Activated T-cell treated with anti-CD3 and anti-CD28 coated beads for 1 hour (primary cell): ENCODE results near the gene PSTPIP2.
"Not testable (repeated sequence)": the region's sequence is repeated elsewhere in the genome, so short reads cannot be mapped to it uniquely, and the experiment has no call there.

Experiments used
- DNase-seq: peaks from one replicate; pipeline ENCODE4 v3.0.0-alpha.2; 2020; ENCODE audit warnings: low read depth

Gene PSTPIP2, protein sequence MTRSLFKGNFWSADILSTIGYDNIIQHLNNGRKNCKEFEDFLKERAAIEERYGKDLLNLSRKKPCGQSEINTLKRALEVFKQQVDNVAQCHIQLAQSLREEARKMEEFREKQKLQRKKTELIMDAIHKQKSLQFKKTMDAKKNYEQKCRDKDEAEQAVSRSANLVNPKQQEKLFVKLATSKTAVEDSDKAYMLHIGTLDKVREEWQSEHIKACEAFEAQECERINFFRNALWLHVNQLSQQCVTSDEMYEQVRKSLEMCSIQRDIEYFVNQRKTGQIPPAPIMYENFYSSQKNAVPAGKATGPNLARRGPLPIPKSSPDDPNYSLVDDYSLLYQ

DNA sequence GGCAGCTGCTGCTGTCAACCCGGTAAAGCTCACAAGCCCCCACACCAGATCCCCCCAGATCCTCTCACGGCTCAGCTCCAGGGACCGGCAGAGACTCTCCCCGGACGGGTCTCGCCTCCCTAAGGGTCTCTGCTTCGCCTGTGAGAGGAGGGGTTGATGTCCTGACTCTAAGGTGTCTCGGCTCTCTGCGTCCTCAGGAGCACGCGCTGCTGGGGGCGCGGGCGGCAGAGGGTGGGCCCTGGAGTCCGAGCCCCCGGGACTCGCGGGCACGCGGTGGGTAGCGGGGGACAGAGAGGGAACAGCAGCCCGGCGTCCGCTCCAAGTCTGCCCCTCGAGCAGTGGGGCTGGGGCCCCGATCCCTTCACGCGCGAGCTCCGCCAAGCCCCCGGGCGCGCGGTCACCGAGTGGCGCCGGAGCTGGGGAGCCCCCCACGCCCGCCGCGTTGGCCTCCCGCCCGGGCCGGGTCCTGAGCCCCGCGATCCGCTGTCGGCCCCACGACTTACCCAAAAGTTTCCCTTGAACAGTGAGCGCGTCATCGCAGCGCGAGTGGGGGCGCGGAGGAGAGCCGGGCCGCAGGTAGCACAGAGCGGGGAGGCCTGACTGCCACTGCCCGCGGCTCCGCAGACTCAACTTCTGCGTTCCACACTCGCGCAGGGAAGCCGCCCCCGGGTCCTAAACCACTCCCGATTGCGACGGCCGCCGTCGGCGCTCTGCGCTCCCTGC, at the start of gene PSTPIP2:
PSTPIP2 (minus strand) TSS at position 608 of the 723 bp plus-strand sequence; CDS start at position 536, 72 bp downstream.
- DNase-seq = peak; percentile 58

DNA sequence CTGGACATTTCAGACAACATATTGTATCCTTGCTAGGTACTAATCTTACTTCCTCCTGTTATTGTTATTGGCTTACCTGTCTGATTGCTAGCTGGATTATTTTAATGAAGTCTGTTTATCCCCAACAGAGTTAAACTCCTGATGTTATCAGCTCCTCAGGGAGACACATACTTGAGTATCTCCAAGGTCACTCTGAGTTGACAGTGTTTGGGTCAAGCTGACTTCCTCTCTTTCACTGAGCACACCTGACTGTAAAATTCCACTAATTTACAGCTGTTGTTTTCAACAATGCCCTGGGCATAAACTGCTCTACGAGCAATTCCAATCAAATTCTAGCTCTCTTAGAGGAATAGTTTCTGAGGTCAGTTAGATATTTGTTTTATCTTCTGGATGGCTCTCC, 41.7 kb upstream of the PSTPIP2 start:
- DNase-seq = no peak

DNA sequence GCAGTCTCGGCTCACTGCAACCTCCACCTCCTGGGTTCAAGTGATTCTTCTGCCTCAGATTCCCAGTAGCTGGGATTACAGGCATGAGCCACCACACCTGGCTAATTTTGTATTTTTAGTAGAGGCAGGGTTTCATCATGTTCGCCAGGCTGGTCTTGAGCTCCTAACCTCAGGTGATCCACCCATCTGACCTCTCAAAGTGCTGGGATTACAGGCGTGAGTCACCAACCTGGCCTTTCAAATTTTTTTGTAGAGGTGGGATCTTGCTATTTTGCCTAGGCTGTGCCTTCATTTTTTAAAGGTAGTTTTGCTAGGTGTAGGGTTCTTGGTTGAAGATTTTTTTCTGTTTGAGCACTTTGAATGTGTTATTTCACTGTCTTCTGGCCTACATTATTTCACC, 38.3 kb upstream of the PSTPIP2 start:
- DNase-seq = no peak

DNA sequence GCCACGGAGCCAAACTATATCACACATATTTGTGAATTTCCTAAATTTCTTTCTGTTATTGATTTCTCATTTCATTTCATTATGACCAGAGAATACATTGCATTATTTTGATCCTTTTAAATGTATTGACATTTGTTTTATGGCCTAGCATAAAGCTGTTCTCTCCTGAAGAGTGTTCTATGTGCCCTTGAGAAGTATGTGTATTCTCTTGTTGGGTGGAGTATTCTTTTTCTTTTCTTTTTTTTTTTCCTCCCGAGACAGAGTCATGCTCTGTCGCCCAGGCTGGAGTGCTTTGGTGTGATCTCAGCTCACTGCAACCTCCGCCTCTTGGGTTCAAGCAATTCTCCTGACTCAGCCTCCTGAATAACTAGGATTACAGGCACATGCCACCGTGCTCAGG, 37.3 kb upstream of the PSTPIP2 start:
- no peak for DNase-seq

DNA sequence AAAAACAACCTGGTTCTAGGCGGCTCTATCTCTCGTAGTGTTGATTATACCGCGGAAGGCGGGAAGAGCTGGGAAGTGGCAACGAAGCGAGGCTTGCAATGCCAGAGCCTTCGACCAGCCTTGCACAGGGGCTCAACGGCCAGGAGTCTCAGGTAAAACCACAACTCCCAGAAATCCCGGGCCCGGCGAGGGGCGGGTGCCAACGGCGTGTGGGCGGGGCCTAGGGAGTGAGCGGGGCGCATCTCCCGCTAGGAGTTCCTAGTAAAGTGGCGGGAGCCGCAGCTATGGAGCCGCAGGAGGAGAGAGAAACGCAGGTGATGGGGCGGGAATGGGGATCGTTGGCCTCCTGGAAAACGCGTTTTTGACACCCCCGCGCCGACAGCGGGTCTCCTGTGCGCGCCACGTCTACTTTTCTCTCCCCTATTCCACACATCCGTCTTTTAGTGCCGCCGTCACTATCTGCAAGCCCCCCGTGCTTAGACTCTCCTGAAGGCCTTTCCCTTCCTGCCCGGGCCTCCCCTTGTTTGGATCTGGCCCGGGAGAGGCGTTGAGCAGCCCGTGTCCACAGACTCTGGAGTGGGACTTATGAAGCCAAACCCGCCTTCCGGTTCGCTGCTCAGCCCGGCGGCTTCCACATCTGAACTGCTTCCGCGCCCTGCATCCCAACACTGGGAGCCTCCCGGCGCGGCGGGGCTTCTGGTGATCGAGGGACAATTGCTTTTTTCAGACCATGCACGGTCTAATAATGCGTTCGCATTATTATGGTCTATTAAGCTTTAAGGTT, 32.3 kb upstream of the PSTPIP2 start, which contains the start of gene HAUS1:
HAUS1 (plus strand) TSS at position 258 of the 784 bp plus-strand sequence; CDS start at position 285, 27 bp downstream.
- DNase-seq = peak; percentile 79

DNA sequence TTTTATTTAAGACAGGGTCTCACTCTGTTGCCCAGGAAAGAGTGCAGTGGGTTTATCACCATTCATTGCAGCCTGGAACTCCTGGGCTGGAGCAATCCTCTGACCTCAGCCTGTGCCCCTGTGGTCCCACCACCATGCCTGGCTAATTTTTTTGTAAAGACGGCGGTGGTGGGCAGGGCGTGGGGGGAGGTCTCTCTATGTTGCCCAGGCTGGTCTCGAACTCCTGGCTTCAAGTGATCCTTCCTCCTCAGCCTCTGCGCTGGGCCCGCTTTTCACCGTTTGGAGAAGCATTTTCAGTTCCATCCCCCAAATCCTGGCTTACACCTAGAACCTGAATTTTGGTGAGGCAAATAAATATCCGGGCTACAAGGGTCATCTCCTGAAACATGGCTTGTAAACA, 27.4 kb upstream of the PSTPIP2 start:
- no peak for DNase-seq

DNA sequence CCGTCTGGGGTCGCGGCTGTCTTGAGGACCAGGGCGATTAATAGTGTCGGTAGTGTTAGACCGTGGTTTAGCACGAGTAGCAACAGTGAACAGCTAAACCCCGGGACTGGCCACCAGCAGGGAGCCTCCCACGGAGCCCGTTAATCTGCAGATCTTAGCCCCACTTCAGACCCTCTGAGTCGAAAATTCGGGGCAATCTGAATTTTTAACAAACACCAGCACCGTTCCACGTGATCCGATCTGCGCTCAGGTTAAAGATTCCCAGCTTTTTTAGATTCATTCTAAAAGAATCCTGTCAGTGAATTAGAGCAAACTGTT, 26.5 kb upstream of the PSTPIP2 start:
- DNase-seq = no peak

DNA sequence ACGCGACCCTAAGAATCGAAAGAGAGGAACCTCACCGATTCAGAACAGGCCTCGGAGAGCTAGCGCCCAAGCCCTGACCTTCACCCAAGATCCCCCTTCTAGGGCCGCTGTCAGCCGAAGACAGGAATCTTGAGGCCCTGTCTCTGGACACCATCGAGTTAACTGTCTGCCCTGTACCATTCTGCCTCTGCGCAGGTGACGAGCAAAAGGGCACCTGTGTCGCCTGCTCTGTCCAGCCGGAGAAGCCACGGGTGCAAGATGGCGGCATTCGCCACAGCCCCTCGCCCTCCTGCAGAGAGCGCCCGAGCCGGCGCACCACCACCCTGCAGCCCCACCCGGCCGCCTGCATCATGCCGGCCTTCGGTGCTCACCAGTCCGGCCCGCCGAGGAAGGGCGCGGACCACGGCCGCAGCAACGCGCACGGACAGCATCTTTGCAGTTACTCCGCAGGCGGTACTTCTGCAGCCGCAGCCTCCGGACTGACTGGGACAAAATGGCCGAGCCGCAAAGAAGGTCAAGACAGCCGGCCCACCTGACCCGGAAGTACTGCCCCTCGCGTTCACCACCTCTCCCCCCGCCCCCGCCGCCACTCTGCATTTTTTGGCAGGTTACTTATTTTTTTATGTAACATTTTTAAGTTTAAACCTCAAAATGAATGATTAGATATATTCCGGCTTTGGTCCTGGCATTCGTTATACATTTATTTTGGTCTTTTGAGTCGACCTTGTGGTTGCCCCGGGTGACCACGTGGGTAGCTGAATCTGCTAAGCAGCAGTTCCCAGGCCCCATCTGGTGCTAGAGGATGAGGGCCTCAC, 25.9 kb upstream of the PSTPIP2 start, which contains the start of gene ATP5F1A:
ATP5F1A (minus strand) TSS at position 496 of the 815 bp plus-strand sequence; CDS start at position 431, 65 bp downstream.
- DNase-seq = peak; percentile 81

DNA sequence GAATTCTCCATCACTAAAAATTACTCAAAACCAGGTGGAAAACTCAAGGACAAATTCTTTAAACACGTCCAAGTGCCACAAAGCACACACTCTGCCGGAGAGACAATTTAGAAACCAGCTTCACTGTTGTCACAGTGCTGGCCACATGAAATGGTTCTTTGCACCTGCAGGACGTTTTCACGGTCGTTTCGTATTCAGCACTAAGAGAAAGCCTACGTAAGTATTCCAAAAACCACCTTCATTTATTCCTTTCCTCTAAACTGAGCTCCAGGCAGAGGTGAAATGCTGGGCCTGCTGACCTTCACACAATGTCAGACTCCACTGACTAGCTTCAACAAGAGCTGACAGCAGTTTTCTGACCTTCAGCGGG, 25.4 kb upstream of the PSTPIP2 start:
- no peak for DNase-seq

DNA sequence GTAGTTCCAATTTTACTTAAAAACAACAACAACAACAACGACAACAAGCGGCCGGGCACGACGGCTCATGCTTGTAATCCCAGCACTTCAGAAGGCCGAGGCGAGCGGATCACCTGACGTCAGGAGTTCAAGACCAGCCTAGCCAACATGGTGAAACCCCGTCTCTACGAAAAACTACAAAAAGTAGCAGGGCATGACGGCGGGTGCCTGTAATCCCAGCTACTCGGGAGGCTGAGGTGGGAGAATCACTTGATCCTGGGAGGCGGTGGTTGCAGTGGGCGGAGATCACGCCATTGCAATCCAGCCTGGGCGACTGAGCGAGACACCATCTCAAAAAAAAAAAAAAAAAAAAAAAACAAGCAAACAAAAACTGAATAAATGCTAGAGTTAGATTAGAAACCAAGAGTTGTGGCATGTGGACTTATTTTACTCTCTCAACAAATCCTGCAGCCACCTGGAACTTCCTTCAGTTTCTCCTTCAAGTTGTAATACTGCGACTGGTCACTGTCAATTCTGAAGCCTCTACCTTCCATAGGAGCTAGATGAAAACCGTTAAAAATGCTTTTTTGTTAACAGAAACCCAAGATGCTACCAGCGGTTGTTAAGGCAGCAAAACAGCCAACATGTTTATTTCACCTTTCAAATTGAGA, 24.7 kb upstream of the PSTPIP2 start:
- DNase-seq = no peak

DNA sequence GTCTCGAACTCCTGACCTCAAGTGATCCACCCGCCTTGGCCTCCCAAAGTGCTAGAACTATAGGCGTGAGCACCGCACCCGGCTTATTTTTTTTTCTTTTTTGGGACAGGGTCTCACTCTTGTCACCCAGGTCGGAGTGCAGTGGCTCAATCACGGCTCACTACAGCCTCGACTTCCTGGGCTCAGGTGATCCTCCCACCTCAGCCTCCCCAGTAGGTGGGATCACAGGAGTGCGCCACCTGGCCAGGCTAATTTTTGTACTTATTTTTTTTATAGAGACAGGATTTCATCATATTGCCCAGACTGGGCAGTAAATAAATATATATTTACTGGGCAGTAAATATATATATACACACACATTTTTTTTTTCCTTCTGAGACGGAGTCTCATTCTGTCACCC, 23.5 kb upstream of the PSTPIP2 start:
- DNase-seq = no peak

DNA sequence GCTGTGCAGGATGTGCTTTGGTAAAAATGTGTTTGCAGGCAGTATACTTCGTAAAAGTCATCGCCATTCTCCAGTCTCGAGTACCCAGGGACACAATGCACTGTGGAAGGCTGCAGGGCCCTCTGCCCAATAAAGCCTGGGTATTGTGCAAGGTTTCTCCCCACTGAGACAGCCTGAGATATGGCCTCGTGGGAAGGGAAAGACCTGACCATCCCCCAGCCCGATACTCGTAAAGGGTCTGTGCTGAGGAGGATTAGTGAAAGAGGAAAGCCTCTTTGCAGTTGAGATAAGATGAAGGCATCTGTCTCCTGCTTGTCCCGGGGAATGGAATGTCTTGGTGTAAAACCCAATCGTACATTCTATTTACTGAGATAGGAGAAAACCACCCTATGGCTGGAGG, 16.4 kb upstream of the PSTPIP2 start:
- DNase-seq = not testable (repeated sequence)

DNA sequence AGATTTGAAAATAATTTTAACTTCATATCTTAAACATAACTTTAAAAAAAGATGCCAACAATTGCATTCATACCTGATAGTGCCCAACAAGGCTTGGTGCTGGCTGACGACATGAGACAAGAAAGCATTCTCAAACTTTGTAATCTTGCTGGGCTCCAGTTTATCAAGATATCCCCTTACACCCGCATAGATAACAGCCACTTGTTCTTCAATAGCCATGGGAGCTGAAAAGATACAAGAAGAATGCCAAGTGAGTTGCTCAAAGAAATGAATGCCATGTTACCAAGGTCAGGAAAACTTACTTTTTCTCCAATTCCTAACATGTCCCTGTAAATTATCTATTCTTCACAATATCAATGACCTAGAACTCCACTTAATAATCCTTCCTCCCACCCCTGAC, 12.4 kb upstream of the PSTPIP2 start:
- no peak for DNase-seq

DNA sequence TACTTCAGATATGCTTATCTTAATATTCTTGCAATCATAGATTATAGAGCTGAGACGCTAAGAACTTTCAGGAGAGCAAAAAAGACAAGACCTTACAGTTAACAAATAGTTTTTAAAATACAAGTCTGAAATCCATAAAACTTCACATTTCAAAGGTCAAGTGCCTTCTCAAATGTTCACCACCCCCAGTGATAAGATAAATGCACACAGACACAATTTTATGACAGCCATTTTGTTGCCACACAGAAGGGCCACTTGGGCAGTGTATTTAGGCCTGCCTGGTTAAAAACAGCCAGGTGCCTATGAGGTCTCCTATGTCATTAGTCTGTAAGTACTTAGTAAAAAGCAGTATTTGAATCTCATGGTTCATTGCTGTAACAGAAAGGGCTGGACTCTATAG, 8.1 kb upstream of the PSTPIP2 start:
- DNase-seq = no peak

DNA sequence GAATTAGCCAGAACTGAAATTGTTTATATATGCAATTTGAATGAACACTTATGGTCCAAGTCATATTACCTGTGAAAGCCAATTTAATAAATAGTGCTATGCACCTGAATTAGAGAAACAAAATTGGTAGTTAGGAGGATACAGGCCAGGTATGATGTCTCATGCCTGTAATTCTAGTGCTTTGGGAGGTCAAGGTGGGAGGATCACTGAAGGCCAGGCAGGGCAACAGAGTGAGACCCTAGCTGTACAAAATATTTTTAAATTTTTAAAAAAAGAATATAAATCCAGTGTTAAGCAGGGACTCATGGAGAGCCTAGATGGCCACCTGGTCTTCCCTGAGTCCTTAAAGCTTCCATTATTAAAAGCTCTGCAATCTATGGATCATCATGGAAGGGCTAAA, 7.3 kb upstream of the PSTPIP2 start:
- DNase-seq = no peak

DNA sequence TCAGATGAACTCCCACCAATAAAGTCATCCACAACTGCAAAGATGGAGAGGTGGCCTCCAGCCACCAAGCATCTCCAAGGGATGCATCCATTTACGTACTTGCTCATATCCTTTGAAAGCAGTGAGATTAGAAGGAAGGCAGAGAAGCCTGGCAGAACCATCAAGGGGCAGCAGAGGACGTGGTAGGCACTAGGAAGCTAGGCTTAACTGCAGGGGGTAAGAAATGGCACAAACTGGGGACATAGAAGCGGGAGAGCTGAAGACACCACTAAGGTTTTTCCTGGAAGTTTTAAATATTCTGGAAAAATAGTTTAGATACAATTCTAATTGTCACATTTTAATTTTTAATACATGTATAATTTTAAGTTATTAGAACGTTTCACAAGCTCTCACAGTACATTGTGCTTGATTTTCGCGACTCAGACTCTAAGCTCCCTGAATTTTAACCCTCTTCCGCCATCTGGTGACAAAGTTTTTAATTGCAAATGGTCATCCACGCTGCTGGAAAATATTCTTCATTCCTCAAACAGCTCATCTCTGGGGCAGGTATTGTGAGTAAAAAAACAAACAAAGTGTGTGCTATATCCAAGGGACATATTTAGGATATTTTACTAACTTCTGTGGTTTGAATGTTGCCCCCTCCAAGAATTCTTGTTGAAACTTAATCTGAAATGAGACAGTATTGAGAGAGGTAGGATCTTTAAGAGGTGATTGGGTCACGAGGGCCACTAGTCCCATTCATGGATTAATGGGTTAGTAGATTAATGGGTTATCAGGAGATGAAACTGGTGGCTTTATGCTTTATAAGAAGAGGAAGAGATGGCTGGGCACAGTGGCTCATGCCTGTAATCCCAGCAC, 1.6 kb upstream of the PSTPIP2 start:
- peak; percentile 22 for DNase-seq

DNA sequence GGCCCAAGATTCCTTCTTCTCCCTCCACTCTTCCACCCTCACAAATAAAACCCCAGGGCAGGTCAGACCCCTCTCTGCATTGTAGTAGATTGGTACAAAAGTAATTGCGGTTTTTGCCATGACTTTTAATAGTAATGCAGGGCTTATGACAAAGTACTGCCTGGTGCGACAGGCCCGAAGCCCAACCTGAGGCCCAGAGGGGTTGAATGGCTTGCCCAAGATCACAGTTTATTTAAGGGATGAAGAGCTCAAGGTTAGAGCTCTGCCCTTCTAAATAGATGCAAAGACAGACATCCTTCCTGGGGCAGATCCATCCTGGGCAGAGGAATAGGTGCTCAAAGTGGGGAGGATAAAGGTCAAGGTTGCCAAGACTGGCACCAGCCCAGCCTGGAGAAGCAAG, 899 bp upstream of the PSTPIP2 start:
- no peak for DNase-seq

DNA sequence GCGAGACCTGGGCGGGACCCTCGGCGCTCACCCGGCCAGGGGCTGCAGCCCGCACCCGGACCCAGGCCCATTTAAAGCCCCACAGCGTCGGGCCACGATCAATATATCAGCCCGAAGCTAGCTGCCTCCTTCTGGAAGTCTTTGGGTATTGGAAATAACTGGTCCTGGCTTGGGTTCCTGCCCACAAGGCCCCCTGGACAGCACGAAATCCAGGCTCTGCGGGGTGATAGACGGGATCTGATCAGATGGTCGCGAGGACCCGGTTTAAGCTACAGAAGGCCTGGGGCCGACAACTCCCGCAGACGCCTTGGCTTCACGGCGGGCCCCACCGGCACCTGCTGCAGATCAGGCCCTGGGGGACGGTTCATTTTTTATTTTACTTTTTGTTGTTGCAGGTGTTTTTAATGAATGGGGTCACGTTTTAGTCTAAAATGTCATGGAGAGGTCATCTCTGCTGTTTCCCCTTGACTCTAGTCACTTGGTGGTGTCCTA, 362 bp upstream of the PSTPIP2 start:
- no peak for DNase-seq

DNA sequence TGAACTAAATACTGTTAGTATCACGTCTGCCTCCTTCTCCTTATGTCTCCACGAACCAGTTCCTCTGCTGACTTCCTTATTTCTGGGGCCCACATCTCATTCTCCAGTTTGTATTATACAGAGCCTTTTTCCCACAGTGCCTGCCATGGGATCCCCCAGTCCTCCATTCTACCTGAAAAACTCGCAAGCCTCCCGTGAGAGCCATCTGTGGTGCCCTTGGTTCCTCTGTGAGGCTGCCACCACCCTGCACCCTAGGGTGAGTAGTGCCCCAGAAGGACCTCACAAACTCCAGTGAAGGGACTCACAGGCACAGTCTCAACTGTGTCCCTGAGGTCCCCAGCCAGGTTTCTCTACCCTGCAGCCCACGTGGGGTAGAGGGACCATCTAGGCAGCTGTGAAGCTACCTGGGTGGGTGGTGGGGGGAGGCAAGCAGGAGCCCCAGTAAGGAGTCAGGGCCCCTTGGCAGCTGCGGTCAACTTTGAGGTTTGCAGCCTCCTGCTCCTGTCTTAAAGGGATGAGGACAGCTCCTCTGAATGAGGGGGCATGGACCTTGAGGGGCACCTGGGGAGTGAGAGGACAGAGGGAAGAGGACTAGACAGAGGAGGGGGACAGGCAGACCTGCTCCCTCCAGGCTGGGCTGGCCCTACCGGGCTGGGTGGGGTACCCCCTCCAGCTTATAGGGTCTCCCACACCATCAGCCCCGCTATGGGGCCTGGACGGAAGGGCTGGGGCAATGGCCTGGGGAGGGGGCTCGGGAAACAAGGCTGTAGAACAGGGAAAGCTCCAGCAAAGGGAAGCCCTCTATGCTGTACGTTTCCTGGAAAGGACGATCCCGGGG, 1.0 kb downstream of the PSTPIP2 start:
- no peak for DNase-seq
